Inflammatory macrophage treated with lipopolysaccharide for 1 hour (primary cell): Measurements from ENCODE around the gene RHEBL1.
A peak's percentile ranks its signal among the peaks of the same experiment; 100 is the strongest.

Source experiments
- DNase-seq, 2 donors: peaks; one replicate each; pipeline ENCODE4 v3.0.0-alpha.2; 2020 to 2022

Gene RHEBL1

DNA sequence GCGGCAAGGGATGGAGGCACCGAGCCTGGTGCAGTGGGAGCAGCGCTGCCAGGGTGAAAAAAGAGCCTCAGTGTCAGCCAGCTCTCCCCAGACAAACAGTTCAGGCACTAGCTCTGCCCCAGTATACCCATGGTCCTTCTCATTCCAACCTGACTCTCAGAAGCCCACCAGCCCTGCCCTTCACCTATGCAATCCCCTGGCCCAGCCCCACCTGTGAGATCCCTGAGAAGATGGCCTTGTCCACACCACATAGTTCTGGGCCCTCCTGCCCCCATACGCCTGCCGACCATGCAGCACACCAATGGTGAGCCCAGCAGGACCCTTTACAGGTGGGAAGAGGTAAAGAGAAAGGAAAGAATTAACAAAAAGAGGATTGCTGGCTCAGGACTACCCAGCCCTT lies 15.7 kb downstream of the RHEBL1 start:
- no peak for DNase-seq

DNA sequence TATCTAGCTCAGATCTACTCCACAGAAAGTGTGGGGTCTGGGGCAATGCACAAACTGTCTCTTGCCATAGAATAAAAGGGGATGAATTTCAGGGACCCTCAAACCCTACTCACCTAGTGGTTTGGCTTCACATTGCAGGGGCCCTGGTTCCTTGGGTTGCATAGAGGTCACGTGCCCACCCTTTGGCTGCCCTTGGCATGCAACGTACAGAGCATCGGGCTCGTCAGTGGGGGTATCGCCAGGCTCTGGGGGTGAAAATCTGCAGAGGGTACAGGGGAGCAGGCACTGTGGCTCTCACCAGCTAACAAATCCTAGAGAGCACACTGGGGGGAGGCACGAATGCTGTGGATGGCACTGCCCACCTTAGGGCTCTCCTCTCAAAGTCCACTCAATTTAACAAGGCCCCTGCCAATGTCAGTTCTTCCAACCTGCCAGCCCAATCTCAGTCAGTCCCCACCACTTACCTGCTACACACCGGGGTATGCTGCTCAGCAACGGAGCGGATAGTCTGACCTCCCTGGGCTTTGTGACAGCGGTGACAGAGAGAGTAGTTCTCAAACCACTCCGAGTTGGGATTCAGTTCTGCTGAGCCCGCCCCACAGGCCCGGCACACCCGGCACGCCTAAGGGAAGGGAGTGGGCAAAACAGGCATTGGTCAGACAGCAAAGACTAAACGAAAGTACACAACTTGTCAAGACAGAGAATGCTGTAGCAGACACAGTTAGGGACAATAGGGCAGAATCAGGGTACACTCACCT lies 17.1 kb downstream of the RHEBL1 start:
- no peak for DNase-seq

DNA sequence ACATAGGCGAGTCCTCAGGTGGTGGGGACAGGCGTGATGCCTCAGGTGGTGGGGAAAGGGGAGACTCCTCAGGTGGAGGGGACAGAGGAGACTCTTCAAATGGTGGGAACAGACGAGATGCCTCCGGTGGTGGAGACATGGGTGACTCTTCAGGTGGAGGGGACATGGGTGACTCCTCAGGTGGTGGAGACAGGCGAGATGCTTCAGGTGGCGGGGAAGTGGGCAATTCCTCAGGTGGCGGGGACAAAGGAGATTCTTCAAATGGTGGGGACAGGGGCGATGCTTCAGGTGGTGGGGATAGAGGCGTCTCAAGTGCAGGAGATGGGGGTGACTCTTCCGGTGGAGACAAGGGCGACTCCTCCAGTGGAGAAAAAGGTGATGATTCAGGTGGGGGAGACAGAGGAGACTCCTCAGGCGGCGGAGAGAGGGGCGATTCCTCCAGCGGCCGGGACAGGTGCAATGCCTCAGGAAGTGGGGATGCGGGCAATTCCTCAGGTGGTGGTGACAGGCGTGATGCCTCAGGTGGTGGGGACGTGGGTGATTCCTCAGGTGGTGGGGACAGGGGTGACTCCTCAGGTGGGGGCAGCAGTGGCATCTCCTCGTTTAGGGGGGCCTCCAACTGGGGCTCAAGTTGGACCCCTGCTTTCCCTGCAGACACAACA lies 17.9 kb downstream of the RHEBL1 start:
- no peak for DNase-seq

DNA sequence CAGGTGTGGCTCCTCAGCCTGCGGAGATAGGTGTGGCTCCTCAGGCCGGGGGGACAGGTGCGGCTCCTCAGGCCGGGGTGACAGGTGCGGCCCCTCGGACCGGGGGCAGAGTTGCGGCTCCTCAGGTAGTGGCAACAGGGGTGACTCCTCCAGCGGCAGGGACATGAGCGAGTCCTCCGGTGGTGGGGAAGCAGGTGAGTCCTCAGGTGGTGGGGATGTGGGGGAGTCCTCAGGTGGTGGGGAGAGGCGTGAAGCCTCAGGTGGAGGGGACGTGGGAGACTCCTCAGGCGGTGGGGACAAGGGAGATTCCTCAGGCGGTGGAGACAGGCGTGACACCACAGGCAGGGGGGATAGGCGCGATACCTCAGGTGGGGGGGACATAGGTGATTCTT lies 18.4 kb downstream of the RHEBL1 start:
- DNase-seq, result no peak

DNA sequence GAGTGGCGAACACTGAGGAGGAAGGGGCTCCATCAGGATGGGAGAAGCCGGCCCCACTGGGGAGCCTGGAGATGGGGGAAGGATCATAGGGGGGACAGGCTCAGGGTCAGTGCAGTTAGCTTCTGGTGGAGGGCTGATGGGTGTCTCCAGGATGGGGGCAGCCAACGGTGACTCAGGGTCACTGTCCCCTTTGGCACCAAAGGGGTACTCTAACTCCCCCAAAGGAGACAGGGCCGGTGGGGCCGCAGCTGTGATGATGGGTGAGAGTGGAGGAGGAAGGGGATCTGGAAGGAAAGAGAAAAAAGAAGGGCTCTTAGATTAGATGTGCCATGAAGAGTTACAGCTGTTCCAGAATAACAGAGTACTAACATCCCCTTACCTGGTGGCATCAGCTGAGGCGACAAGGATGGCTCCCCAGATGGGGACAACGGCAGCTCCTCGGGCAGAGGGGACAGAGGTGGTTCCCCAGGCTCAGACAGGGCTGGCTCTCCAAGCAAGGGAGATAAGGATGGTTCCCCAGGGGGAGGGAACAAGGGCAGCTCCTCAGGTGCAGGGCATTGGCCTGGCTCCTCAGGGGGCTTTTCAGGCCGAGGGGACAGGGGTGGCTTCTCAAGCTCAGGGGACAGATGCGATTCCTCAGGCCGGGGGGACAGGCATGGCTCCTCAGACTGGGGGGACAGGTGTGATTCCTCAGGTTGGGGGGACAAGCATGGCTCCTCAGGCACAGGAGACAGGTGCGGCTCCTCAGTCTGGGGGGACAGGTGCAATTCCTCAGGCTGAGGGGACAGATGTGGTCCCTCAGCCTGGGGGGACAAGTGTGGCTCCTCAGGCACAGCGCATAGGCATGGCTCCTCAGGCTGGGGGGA lies 19.0 kb downstream of the RHEBL1 start:
- no peak for DNase-seq

DNA sequence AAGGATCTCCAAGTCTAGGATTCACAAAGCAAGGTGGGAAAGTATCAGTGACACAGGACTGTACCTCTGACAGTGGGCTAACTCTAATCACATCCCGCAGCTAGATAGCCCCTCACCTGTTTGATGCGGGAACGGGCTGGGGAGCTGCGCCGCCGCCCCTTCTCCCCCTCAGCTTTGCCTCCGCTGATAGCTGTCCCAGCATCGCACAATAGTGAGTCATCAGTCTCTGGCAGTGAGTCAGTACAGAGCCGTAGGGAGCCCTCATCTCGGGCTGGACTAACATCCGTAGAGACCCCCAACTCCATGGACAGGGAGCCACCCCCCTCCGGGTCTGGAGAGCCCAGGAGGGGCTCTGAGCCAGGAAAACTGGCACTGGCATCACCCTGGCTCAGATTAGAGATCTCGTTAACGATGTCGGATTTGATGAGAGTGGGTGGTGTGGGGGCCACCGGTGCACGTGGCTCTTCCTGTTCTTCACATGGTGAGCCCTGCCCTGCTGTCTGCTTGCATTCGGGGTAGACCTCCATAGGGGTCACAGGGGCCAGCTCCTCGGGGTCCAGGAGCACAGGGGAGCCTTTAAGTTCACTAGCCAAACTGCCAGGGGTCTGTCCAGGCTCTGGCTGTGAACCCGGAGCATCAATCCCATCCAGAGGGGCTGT lies 20.1 kb downstream of the RHEBL1 start:
- DNase-seq, result no peak

DNA sequence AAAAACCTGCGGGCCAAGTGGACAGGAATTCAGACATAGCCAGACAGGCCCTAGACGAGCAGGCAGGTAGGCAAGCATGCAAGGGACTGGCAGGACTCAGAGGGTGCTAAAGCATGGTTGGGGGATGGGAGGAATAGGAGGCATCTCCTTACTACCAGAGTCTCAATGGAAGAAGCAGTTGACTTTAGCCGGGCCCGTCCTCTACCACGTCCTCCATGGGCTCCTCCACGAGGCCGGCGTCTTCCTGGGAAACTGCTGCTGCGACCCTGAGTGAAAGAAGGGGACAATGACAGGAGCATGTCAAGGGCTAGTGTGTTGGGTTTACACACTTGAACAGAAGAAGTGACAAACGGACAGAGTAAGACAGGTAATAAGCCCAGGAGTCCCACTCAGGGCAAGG lies 20.8 kb downstream of the RHEBL1 start:
- DNase-seq, result no peak

DNA sequence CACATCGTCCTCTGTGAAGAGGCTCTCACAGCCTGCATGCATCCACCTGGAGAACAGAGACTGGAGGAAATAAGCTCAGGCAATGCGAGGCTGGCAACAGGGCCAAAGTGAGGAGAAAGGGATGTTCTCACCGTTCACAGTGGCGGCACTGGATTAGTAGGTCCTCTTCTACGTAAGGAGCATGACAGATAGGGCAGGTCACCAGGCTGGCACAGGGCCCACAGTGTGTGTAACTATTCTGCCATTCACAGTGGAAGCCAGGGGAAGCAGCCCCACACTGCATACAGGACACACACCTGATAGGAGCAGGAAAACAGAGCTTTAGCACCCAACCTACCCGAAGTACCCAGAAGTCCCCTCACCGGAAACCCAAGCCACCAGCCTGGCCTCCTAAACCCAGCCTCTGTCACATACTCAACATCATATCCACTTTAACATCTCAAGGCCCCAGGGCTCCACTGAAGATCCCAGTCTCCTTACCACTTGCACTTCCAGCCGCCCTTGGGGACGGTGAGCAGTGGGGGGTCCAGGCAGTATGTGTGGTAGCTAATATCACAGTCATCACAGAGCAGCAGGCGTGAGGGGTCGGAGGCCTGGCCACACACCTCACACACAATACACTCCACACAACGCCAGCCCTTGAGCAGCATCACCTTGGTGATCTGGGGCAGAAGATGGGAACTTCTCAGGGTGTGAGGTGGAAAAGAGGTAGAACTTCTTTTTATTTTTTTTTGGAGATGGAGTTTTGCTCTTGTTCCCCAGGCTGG lies 23.5 kb downstream of the RHEBL1 start:
- no peak for DNase-seq

DNA sequence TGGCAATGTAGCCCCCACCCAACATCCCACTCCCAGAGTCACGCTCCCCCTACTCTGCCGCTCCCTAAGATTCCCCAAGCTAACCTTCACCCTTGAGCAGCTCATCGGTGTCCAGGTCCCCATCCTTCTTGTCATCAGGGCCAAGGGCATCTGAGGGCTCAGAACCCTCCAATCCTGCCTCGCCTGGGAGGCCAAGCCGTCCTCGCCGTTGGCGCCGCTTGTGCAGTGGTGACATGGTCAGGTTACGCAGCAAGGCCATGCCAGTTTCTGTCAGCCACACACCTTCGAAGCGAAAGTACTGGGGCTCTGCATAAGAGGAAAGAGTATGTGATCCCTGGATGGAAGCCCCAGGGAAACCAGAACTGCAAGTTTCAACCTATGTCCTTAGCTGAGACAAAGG lies 25.1 kb downstream of the RHEBL1 start:
- DNase-seq, result no peak

DNA sequence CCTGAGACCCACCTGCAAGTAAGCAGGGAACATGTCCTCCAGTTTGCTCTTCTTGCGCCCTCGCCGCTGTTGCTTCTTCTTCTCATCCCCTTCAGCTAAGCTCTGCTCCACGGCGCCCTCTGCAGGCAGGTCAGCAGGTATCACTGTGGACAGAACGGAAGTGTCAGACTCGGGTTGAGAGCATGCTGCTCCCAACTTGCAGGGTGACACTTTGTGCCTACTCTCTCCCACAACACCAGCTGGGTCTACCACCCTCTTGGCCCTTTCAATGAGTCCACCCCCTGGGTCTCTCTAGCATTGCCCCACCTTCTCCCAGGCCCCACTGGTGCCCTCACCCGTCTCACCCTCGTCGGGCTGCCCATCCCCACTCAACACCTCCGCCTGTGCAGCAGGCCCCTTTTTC lies 25.9 kb downstream of the RHEBL1 start:
- peak; percentile 38 to 71 for DNase-seq

DNA sequence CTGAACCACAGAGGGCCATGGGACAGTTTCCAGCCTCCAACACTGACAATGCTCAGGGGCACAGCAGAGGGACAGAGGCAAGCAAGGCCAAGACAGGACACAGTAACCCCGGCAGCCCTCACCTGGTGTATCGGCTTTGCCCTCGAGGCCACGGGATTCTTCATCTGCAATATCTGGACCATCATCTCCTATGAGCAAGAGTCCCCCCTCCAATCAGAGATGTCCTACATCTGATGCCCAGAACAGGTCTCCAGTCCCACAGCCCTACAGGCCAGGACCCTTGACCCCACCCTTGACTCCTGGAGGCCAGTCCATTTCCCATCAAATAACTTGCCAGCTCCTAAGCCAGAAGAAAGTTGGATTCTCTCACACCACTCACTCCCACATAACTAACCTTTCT lies 26.5 kb downstream of the RHEBL1 start:
- no peak for DNase-seq

DNA sequence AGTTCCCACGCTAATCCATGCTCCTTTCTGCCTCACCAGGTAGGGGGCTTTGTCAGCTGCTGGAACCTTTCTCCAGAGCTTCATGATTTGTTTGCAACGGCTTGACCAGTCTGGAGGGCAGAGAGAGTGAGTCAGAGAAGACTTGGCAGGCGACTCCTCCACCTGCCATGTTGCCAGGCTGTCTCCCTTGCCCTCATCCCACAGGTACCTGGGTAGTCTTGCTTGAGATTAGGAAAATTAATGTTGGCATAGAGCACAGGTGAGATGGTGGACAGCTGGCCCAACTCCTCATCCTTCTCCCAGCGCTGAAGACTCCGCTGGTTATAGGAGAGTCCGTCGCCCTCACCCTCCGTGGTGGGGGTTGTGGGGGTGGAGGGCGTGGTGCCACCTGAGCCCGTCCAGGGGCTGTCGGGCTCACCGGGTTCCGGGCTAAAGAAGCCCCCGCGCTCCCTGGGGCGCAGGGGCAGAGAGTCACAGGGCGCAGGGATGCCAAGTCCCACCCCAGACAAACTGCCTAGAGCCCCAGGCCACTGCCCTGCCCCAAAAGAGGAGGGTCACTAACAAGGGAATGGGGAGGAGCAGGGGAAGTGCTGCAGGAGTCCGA lies 27.8 kb downstream of the RHEBL1 start:
- DNase-seq, result no peak

DNA sequence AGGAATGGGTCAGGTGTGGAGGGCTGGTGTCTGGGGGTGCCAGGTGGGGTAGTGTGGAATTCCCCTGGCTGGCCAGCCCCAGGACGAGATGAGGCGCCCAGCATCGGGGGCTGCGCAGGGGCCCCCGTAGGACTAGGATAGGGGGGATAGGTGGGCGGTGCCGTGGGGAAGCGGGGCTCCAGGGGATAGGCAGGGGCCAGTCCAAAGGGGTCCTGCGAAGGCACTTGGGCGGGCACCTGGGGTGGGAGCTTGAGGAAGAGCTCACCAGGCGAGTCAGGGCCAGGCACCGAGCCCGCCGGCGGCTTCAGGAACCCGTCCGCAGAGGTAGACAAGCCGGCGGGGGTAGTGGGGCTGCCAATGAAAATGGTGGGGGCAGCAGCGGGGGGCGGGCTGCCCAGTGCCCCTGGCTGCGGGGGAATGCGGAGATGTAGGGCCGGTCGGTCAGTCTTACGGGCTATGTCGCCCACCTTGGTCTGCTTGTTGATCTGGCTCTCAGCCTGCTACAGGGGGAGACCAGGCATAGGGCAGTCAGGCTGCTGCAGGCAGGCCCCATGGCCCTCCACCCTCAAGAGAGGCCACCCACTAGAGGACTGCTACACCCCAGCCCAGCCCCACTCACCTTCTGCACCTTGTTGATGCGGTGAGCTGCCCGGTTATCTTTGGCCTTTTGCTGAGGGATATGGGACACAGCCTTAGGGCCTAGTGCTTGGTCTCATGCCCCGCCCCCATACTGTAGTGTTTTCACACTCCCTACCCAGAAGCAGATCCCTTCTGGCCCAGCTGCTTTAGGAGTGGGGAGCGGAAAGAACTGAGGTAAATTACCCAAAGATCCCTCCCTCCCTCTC lies 28.5 kb downstream of the RHEBL1 start:
- no peak for DNase-seq

DNA sequence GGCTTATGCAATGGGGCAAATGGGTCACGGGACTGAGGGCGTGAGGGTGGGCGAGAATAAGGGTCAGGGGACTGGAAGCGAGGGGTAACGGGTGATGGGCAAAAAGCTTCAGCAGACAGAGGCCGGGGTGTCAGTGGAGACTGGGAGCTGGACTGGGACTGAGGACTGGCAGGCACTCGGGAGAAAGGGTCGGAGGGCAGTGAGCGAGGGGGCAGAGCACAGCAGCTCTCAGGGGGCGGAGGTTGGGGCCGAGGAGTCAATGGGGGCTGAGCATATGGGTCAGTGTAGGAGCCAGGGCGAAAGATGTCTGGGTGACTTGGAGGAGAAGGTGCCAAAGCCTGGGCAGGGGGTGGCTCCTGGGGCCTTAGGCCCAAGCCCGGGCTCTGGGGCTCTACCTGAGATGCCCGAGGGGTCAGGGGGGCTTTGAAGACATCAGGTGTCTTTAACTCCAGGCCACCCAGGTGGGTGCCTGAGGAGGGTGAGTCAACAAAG lies 29.4 kb downstream of the RHEBL1 start:
- no peak for DNase-seq

DNA sequence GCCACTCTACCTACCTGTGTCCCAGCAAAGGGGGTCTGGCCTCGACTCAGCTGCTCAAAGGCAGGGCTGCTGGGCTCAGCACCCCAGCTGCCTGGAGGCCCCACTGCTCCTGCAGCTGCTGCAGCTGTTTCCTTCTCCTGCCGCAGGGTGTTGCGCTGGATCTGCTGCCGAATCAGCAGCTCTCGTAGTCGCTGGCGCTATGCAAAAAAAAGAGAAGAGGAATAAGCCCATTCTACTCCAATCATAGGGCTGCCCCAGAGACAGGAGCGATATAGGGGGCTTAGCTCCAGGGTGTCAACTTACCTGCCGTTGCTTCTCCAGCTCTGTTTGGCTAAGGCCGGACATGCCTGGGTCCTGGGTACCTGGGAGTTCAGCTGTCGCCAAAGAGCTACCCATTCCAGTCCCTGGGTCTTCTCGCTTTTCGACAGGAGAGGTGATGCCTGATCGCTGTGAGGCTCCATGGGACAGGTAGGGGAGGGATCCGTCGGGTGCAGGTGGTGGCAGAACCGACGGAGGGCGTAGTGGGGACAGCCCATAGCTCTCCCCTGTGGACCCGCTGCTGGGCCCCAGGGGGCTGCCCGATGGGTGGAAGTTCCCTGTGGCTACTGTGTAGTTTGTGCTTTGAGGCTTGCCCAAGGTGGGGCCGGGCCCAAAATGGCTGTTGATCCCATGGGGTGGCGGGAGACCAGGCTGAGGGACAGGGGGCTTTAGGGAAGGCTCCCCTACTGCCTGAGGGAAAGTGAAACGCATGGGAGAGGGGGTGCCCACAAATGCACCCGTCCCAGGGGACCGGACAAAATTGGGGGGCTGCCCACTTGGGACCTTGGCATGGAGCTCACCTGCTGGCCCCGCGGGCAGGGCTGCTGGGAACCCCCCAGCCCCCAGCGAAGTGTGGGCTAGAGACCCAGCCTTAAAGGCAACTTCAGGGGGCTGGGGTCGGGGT lies 30.1 kb downstream of the RHEBL1 start:
- no peak for DNase-seq

DNA sequence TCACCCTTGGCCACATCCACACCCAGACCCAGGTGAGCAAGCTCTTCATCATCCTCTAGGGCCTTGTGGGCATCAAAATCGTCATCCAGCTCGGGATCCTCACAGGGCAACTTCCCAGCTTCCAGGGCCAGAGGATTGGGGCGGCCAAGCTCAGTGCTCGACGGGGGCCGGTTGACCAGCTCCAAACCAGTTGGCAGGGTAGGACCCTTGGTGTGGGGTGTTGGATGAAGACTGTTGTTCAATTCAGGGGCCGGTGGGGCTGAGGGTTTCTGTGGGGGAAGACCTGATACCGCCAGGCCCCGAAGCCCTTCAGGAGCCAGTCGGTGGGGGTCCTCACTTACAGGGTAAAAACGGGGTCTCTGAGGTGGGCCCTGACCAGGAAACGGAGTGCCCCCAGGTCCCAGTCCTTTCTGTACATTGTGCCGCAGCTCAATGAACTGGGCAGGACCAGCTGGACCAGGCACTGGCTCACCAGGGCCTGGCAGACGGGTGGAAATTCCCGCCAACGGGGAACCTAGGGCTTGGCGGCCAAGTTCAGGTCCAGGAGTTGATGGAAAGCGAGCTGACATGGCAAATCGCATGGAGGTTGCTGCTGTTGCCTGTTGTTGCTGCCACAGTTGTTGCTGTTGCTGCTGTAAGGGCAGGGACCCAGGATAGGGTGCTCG lies 31.4 kb downstream of the RHEBL1 start:
- no peak for DNase-seq

DNA sequence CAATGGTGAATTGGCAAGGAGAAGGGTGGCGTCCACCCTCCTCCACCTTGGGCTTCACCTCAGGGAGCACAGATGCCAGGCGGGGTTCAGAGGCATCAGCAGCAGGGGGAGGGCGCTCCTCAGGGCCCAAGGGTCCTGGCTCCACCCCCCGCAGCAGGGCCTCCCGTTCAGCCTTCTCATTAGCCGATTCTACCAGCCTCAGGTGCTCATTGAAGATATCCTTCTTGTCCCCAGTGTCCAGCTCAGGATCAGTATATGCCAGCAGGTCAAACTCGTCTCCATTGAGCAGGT lies 31.9 kb downstream of the RHEBL1 start:
- no peak for DNase-seq

DNA sequence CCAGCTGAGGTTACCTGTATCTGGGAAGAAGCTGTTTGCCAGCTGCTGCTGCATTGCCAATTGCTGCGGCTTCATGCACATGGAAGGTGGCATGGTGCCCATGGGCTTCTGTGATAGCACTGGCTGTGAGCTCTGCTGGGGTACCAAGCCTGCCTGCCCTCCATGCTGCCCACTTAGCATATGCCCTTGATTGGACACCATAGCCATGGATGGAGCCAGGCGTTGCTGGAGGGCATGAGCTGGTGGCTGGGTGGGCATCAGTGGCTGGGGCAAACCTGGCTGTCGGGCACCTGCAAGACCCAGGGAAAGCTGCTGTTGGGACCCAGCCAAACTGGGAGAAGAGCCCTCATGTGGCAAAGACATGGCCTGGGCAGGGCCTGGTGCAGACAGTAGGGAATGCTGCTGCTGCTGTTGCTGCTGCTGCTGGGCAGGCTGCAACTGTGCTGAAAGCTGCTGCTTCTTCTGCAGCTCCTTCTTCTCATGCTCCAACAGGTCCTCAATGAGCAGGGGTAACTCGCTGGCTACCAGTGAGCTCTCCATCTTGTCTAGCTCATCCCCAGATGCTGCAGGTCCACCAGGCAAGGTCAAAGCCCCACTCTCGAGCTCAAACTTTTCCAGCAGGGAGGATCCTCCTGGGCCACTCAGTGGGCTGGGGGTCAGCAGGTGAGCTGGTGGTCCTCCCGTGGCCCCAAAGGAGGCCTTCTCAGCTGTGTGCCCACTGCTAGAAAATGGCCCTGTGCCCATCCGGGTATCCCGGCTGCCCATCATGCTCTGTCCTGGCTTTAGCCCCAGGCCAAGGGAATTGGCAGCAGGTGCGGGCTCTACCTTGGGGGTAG lies 32.5 kb downstream of the RHEBL1 start:
- DNase-seq, result no peak
